ENCODE data around the gene CD248. TPM values are rescaled to one million over a fixed set of nuclear protein-coding genes. Genes with fewer than 3 reads are reported as not detected.
A peak's percentile ranks its signal among the peaks of the same experiment; 100 is the strongest.

Gene CD248
- total and polyA plus RNA-seq, 2 experiments from 2014 or later: 2.4 to 3.8 TPM

- Histone ChIP-seq H3K4me1 (ENCODE audit: insufficient read depth) (no peaks in the 10 kb centered on the region), H3K79me2 (replicated peaks; ENCODE audit: insufficient read depth) (no peaks in the 10 kb centered on the region), H3K27ac (ENCODE audit: low read depth) (no peak overlapping the region), H3K27me3 (ENCODE audit: insufficient read depth) (no peaks in the 10 kb centered on the region), H3K36me3 (ENCODE audit: insufficient read depth) (no peaks in the 10 kb centered on the region), H2AFZ (0 out of 2 replicates have a peak overlapping the region, but pooled peaks have one; percentile 32), H3K4me3 (no peak overlapping the region), H3K4me2 (no peak overlapping the region), H4K20me1 (replicated peaks; ENCODE audit: insufficient read depth) (no peaks in the 10 kb centered on the region), H3F3A (replicated peaks; ENCODE audit: low read depth) (no peaks in the 10 kb centered on the region), H3K9me2 (ENCODE audit: insufficient read depth) (no peaks in the 10 kb centered on the region)
- Mint-ChIP-seq H3K27me3 (ENCODE audit: insufficient read depth, low read depth, poor library complexity) (peaks cover 6% of the 10 kb centered on the region), H3K9me3 (no peaks in the 10 kb centered on the region), H3K4me1 (peaks cover under 1% of the 10 kb centered on the region), H3K4me3 (no peak overlapping the region), H3K36me3 (ENCODE audit: low read depth) (no peaks in the 10 kb centered on the region), H3K27ac (no peak overlapping the region)
- DNase-seq (ENCODE audit: low spot score) (no peak), ATAC-seq (no peak)
- TF ChIP-seq ZNF114 (CRISPR knock-in tag; IDR thresholded peaks at IDR 0.05) (no peak), POLR2AphosphoS5 (IDR thresholded peaks at IDR 0.05; ENCODE audit: low read depth) (no peak), ETS1 (IDR thresholded peaks at IDR 0.05) (no peak), EZH2 (IDR thresholded peaks at IDR 0.05; ENCODE audit: low read depth, unreplicated experiment) (no peak)
These were observed 14.2 kb downstream of the CD248 start for GRCh38 chr11:66302656-66303055.

GRCh38 chr11:66299186-66299585 lies 17.7 kb downstream of the CD248 start:
- H3K9me2 ChIP-seq (ENCODE audit: insufficient read depth): no peaks in the 10 kb centered on the region
- Mint-ChIP-seq H3K9me3 (no peaks in the 10 kb centered on the region), H3K27me3 (ENCODE audit: insufficient read depth, low read depth, poor library complexity) (peaks cover 7% of the 10 kb centered on the region), H3K4me1 (peaks cover 11% of the 10 kb centered on the region), H3K36me3 (ENCODE audit: low read depth) (no peaks in the 10 kb centered on the region), H3K4me3 (no peak overlapping the region), H3K27ac (no peak overlapping the region)
- H3K4me1 ChIP-seq (ENCODE audit: insufficient read depth): no peaks in the 10 kb centered on the region
- no peaks in the 10 kb centered on the region for H3K79me2 ChIP-seq (replicated peaks; ENCODE audit: insufficient read depth)
- no peak for ATAC-seq
- H3K27me3 ChIP-seq (ENCODE audit: insufficient read depth): no peaks in the 10 kb centered on the region
- H2AFZ ChIP-seq: no peak overlapping the region
- TF ChIP-seq EZH2 (IDR thresholded peaks at IDR 0.05; ENCODE audit: low read depth, unreplicated experiment) (no peak), CREB1 (CRISPR knock-in tag; IDR thresholded peaks at IDR 0.05; ENCODE audit: low read depth) (no peak), ZNF114 (CRISPR knock-in tag; IDR thresholded peaks at IDR 0.05) (no peak), REST (IDR thresholded peaks at IDR 0.05; ENCODE audit: unreplicated experiment) (no peak), STAT1 (IDR thresholded peaks at IDR 0.05; ENCODE audit: unreplicated experiment) (no peak), CTCF (conservative IDR thresholded peaks at IDR 0.05; ENCODE audit: low read depth in 2 of 2) (no peak), ZNF331 (CRISPR knock-in tag; IDR thresholded peaks at IDR 0.05; ENCODE audit: low read depth) (no peak)
- H3F3A ChIP-seq (replicated peaks; ENCODE audit: low read depth): no peaks in the 10 kb centered on the region
- H3K4me3 ChIP-seq: no peak overlapping the region
- H4K20me1 ChIP-seq (replicated peaks; ENCODE audit: insufficient read depth): no peaks in the 10 kb centered on the region
- no peaks in the 10 kb centered on the region for H3K36me3 ChIP-seq (ENCODE audit: insufficient read depth)
- DNase-seq (ENCODE audit: low spot score): no peak
- no peak overlapping the region for H3K27ac ChIP-seq (ENCODE audit: low read depth)
- no peak overlapping the region for H3K4me2 ChIP-seq
